Amygdala (tissue), 56 donors: ENCODE results near the gene FHL2.

Source experiments
- DNase-seq, 56 donors: peaks; one replicate each; lab custom pipeline; 2025; lab: John Stamatoyannopoulos, UW

The FHL2 gene

GRCh38 chr2:105399207-105399861 lies 483 bp upstream of the FHL2 start:
- DNase-seq, result peak in 1 of 56 donors; percentile 6

- no peak for DNase-seq
Observed at GRCh38 chr2:105397953-105398335, 907 bp downstream of the FHL2 start.

- no peak for DNase-seq
Observed at GRCh38 chr2:105397025-105397722, 1.7 kb downstream of the FHL2 start.

GRCh38 chr2:105396254-105397024 lies 2.4 kb downstream of the FHL2 start:
- DNase-seq, result no peak

GRCh38 chr2:105395691-105396090 lies 3.2 kb downstream of the FHL2 start:
- DNase-seq, result peak in 7 of 56 donors; percentile 9 to 46 (median 17)

GRCh38 chr2:105394951-105395611 lies 3.8 kb downstream of the FHL2 start:
- no peak for DNase-seq

GRCh38 chr2:105393373-105394055 lies 5.3 kb downstream of the FHL2 start:
- DNase-seq, result no peak

GRCh38 chr2:105391763-105392662 lies 6.8 kb downstream of the FHL2 start:
- DNase-seq, result no peak

GRCh38 chr2:105391058-105391627 lies 7.7 kb downstream of the FHL2 start:
- DNase-seq, result no peak

GRCh38 chr2:105390454-105390853 lies 8.4 kb downstream of the FHL2 start:
- no peak for DNase-seq

- no peak for DNase-seq
Observed at GRCh38 chr2:105388971-105389381, 9.9 kb downstream of the FHL2 start.

GRCh38 chr2:105387225-105387624 lies 11.6 kb downstream of the FHL2 start:
- no peak for DNase-seq

- no peak for DNase-seq
Observed at GRCh38 chr2:105385731-105386540, 12.9 kb downstream of the FHL2 start.

- no peak for DNase-seq
Observed at GRCh38 chr2:105384861-105385260, 14.0 kb downstream of the FHL2 start.

- no peak for DNase-seq
Observed at GRCh38 chr2:105384216-105384615, 14.6 kb downstream of the FHL2 start.

GRCh38 chr2:105383432-105384166 lies 15.3 kb downstream of the FHL2 start:
- DNase-seq, result peak in 1 of 56 donors; percentile 19

GRCh38 chr2:105382177-105382576 lies 16.7 kb downstream of the FHL2 start:
- no peak for DNase-seq
